Activated CD4-positive, alpha-beta T cell treated with anti-CD3 and anti-CD28 coated beads, Interleukin-2, Interleukin-6, amounts not matched to agents 100 ng/mL and 50 ng/mL, durations not matched to agents 16 hours and 8 hours (primary cell): ENCODE data around the gene NES.
"Not testable (repeated sequence)": the region's sequence is repeated elsewhere in the genome, so short reads cannot be mapped to it uniquely, and the experiment has no call there.

Source experiments
- DNase-seq: peaks from one replicate; pipeline ENCODE4 v3.0.0-alpha.2; 2020

The NES gene

DNA sequence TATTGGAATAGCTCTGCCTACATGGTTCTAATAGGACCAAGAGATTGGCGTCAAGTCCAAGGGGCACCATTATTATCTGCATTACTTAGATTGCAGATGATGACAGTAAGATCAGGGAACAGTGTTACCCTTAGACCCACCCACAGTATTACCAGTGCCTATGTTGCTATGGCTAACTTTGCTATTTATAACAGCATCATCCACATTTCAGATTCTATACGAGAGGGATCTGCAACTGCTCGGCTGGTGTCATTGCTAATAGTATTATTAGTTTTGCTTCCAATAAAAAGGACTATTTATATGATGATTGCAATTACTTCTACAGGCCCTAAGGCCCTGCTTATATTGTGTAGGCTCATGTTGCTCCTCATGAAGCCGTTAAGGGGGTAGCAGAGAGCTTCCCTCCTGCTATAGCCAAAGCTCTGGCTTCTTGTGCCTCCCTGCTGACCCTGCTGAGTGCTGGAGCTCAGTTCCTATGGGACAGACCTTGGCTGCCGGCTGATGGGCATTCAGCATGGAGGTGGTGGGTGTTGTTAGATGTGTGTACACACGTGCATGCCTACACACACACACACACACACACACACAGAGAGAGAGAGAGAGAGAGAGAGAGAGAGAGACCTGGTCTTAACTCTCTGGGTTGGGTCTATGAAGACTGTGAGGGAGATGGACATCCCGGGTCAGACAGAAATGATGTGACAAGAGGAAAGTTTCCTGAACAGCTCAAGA is 34.0 kb downstream of the NES start:
- no peak for DNase-seq

DNA sequence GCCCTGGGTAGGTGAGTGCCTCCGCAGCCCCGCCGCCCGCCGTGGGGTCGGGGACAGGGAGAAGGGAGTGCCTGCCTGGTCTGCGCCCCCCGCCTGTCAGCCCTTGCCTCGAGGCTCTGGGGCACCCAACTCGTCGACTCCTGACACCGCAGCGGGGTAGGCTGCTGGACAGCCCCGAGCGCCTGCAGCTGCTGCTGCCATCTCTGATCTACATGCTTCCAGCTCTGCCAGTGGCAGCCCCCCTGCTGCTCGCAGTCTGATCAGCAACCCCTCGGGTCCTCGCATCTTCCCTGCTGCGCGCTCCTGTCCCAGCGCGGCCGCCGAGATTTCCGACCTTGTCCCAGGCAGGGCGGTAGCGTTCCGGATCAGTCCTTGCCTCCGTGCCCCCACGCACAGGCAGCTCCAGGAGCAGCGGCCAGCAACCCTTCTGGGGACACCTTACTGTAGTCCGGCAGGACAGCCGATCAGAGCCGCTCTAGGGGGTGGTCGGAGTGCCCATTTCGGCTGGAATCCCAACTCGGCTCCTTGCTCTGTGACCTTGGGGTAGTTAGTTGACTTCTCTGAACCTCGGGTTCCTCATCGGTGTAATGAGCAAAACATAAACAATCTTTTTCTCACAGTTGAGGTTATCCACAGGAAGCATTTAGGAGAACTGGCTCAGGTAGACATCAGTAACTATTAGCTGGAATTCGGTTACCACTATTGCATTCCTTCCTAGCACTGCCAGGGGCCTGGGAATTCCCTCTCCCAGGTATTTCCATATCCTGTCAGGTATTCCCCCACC is 34.8 kb downstream of the NES start:
- DNase-seq, result no peak

DNA sequence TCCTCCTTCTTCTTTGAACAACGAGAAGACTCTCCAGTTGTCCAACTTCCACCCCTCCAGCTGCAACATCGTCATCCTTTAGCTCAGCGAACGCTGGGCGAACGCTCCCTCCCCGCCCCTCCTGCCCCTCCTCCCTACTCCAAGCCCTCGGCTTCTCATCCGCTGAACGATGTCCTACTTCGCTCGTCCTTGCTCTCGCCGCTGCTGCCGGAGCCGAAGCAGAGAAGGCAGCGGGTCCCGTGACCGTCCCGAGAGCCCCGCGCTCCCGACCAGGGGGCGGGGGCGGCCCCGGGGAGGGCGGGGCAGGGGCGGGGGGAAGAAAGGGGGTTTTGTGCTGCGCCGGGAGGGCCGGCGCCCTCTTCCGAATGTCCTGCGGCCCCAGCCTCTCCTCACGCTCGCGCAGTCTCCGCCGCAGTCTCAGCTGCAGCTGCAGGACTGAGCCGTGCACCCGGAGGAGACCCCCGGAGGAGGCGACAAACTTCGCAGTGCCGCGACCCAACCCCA is 35.4 kb downstream of the NES start, which contains the start of gene BCAN:
Gene BCAN (plus strand): TSS at position 357 of the 504 bp plus-strand sequence. CDS start 3,938 bp downstream, outside the sequence.
- no peak for DNase-seq

DNA sequence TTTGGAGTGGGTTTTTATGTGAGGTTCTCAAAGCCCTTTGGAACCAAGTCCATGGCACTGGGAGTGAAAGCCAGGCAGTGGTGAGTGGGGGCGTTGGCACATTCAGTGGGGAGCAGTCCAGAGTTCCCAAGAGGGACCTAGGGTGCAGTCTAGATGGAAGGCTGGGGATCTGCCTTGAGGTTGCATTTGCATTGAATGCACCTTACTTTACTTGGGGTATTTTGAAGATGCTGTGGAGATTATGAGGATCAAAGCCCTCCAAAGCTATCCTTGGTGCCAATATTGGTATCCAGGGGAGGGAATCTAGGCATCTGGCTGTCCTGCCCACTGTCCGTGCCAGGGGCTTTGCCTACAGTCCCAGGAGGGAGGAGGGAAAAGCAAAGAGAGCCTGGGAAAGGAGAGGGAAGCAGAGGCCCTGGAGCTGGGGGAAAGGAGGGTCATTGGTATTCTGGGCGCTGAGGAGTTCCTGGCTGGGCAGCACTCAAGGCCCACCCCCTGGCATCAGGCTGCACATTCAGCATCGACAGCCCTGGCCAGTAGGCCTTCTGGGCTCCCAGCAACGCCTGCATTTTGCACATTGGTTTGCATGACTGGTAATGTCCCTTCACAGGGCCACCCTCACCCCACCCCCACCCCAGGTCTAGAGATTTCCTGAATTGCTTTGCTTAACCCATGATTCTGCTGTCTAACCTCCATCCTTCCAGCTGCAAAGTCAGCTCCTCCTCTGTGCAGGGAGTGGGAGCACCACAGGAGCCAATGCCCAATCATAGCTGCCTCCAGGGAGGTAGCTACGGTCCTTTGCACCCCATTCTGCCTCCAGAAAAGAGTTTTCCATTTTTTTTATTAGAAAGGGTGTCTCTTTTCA is 36.1 kb downstream of the NES start:
- DNase-seq, result no peak

DNA sequence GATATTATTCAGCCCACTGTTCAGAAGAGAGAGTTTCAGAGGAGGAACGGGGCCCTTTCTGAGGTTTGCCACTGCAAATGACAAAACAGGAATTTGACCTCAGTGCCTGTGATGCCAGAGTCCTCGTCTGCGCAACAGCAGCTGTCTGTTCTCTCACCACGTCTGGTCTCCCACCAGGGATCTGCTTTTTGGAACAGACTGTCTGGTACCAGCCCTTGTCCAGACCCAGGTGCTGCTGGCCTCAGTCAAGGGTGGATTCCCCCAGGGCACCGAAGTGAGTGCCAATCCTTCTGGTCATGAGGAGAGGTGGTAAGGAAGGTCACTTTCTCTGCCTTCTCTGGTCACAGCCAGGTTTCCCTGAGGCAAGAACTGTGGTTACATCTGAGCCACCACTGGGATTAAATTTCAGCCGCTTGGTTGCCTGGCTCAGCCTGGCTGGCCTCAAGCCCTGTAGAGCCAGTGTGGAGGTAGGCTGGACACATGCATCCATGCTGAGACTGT is 37.6 kb downstream of the NES start:
- DNase-seq, result no peak

DNA sequence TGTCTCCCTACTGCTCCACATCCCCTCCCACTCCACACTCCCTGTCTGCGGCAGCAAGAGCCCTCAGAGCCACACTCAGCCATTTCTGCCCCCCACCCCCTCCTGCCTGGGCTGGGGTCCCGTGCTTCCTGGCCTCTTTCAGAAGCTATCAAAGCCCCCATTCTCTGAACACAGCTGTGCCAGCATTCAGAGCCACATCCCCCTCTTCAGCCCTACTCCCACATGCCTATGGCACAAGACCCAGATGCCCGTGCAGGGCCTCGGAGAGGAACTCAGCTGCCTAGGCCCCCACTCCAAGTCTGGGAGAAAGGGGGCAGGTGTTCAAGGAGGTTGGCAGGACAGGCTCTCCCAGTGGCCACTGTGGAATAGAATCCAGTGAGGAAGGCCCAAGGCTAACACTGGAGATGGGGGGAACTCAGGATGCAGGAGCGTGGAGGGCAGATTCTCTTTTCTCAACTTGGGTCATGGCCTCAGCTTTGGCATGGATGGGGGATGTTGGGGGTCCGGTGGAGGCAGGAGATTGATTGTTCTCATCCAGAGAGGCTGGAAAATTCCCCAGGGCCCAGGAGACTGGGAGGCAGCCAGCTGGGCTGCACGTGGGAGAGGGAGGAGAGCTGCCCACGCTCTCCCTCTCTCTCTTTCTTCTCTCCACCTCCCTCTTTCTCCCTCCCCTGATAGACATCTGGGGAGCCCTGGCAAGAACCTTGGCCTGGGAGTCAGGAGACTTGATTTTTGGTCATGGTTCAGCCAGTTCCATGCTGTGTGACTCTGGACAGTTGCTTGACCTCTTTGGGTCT is 38.8 kb downstream of the NES start:
- DNase-seq, result no peak

DNA sequence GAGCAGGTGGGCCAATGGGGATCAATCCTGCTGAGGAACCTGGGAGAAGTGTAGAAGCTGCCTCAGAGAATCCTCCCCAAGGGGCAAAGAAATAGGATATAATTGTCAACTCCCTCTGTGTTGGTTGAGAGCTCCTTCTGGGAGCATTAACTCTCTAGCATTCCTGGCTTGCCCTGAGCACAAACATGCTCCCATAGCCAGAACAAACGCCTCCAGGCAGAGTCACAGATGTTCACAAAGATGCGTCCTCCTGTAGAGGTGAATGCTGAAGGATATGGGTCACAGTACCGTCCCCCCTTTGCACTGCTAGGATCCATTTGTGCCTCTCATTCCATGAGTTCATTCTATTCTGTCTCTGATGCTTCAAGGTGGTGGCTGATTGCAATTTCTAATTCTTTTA is 44.9 kb downstream of the NES start:
- no peak for DNase-seq

DNA sequence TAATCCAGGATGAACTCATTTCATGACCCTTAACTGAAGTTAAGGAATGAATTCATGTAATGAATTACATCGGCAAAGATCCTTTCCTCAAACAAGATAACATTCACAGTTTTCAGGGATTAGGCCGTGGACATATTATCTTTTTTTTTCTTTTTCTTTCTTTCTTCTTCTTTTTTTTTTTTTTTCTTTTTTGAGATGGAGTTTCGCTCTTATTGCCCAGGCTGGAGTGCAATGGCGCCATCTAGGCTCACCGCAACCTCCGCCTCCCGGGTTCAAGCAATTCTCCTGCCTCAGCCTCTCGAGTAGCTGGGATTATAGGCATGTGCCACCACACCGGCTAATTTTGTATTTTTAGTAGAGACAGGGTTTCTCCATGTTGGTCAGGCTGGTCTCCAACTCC is 46.1 kb downstream of the NES start:
- DNase-seq, result not testable (repeated sequence)

DNA sequence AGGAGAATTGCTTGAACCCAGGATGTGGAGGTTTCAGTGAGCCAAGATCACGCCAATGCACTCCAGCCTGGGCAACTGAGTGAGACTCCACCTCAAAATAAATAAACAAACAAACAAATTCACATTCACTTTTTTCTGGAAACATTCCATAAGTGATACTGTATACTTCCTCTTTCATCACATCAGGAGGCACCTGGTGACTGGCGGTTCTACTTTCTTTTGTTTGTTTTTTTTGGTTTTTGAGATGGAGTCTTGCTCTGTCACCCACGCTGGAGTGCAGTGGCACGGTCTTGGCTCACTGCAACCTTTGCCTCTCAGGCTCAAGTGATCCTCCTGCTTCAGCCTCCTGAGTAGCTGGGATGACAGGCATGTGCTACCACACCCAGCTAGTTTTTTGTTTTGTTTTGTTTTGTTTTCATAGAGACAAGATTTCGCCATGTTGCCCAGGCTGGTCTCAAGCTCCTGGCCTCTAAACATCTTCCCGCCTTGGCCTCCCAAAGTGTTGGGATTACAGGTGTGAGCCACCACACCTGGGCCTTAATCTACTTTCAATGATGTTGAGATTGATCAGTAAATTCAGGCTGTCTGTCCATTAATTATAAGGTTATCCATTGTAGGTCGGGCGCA is 47.3 kb downstream of the NES start:
- no peak for DNase-seq

DNA sequence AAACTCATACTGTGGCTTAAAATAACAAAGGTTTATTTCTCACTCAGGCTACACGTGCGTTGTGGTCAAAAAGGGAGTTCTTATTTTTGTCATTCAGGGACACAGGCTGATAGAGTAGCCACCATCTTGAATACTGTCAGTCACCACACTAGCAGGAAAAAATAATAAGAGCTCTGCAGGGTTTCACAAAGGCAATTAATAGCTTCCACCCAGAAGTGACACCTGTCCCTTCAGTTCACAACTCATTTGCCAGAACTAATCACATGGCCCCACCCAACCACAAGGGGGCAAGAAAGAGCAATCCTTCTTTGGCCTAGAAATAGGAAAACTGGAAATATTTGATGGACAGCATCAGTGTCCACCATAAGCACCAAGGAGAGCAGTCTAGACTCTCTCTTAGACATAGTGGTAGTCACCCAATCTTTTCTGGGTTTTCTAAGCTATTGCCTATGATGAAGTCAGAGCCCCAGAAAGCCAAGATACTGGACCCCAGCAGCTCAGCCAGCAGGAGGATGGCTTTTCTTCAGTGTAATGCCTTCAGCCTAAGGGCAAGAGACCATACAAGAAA is 49.8 kb downstream of the NES start:
- DNase-seq, result peak; percentile 51

DNA sequence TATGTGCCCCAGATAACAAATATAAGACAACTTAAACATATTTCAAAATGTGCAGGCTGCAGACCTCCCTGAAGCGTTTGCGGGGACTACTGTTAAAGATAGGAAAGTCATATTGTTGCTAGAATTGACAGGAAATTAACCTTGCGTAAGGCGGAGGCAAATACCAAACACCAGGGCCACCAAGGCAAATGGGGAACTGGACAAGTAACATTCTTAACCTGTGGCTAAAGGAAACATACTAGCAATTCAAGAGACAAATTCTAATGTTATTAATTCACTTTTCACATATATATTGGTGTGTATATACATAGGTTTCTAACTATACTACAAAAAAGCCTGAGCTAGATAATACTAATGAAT is 51.1 kb downstream of the NES start:
- no peak for DNase-seq

DNA sequence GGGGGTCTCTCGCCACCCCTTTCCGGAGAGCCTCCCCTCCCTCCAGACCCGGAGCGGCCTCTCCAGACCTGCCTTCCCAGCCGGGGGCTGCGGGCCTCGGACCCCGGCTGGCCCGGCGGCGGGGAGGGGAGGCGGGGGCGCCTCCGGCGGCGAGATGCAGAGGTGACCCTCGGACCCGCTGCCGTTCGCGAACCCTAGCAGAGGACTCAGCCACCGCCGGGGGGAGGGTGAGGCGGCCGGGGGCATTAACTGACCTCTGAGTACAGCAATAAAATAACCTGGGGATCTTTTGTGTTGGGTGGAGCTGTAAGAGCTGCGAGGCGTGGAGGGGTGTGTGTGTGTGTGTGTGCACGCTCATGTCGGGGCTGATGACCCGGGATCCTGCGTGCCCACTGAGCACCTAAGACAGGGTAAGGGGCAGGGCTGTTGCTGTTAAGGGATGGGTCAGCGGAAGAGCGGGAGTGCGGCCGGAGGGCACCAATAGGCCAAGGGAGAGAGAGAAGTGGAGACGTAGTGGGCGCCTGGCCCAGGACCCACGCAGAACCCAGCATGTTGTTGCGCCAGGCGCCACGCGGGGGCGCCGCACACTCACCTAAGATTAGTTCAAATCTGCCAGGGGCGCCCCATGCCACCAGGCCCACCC is 51.6 kb downstream of the NES start:
- DNase-seq, result peak; percentile 66

DNA sequence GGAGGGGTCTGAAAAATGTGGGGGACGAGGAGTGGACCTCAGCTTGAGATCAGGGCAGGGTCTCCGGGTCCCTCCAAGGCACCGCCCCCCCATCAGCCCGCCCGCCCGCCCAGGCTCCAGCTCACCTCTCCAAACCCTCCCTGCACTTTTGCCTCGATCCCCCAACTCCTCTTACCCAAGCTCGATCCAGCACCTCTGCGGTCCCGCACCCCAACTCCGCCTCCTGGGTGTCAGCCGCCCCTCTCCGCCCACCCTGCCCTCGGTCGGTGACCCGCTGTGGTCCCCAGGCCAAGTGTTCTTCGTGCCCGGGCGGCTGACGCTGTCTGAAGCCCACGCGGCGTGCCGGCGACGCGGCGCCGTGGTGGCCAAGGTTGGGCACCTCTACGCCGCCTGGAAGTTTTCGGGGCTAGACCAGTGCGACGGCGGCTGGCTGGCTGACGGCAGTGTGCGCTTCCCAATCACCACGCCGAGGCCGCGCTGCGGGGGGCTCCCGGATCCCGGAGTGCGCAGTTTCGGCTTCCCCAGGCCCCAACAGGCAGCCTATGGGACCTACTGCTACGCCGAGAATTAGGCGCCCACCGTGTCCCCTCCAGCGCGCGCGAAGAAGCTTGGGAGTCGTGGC is 52.3 kb downstream of the NES start:
- no peak for DNase-seq

DNA sequence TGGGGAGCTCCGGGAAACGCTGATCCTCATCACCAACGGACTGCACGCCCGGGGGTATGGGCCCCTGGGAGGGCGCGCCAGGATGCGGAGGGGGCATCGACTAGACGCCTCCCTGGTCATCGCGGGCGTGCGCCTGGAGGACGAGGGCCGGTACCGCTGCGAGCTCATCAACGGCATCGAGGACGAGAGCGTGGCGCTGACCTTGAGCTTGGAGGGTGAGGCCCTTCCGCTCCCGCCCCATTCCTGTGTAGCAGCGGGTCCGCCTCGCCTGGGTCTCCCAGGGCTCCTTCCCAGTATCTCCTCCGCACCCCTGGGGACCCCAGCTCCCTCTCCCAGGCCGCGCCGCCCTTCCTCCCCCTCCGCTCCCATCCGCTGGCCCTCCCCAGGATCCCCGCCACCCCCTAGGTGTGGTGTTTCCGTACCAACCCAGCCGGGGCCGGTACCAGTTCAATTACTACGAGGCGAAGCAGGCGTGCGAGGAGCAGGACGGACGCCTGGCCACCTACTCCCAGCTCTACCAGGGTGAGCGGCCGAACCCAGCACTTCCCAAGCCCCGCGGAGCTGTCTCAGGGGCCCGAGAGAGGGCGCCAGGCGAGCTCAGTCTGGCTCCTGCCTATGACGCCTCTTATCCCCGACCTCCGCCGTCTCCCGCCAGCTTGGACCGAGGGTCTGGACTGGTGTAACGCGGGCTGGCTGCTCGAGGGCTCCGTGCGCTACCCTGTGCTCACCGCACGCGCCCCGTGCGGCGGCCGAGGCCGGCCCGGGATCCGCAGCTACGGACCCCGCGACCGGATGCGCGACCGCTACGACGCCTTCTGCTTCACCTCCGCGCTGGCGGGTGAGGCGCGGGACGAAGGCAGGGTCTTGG is 53.0 kb downstream of the NES start:
- peak; percentile 59 for DNase-seq

DNA sequence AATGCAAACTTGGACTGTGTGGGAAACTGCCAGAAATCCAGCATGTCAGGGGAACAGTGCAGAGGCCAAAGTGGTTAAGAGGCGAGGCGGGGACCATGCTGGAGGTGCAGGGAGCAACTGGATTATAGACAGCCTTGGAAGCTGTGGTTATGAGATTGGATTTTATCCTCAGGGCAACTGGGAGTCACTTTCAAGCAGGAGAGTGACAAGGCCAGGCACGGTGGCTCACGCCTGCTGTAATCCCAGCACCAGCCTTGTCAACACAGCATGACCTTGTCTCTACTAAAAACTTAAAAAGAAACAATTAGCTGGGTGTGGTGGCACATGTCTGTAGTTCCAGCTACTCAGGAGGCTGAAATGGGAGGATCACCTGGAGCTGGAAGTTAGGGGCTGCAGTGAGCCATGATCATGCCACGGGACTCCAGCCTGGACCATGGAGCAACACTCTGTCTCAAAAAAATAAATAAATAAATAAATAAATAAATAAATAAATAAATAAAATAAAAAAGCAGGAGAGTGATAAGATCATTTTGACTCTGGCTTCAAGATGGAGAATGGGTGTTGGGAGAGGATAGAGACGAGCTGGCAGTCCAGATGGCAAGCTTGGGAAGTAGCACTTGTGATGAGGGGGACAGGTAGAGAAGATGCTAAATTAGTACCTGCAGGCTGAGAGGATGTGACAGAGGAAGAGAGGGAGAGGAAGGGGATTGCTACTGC is 54.5 kb downstream of the NES start:
- no peak for DNase-seq

DNA sequence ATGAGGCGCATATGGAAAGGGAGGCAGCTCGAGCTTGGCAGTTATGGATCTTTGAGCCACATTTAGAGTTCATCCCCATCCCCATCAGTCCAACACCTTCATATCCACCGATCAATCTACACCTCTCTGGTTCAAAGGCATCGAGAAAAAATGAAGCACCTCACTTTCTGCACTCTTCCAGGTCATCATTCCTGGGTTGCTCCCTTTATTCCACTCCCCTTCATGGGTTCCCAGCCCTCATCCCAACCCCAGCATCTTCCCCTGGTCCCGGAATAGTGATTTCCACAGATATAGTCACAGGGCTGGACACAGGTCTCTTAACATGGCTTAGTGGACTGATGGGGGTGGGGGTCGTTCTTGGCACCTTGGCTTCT is 57.6 kb downstream of the NES start:
- DNase-seq, result no peak

DNA sequence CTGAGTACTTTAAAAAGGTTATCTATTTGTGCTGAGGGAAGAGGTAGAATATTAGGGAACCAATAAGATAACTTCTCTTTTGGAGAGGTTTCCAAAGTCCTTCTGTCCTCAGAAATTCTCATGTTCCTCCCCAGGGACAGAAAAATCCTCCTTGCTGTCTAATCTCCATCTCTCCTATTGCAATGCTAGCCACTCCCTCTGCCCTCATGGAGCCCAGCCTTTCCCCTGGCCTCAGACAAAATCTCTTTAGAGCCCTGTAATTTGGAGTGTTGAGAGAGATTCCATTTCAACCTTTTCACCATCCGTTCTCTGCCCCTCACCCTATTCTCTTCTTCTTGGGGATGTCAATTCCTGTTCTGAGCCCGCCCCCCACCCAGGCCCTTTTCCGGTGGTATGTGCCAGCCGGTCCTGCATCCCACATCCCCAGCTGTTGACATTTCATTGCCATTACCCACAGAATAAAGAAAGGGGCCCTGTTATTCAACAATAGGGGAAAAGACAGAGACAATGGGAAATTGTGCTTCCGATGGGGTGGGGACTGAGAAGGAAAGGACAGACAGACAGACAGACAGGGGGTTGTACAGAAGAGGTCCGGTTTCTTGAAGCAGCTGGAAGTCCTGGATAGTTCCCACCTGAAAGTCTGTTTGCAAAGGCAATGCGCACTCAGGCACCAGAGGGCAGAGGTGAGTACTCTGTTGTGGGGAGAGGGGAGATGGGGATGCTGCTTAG is 58.2 kb downstream of the NES start, which contains the start of gene HAPLN2:
Gene HAPLN2 (plus strand): TSS at position 563 of the 729 bp plus-strand sequence. CDS start 4,076 bp downstream, outside the sequence.
- DNase-seq, result peak; percentile 29
